ENCODE data around the gene GRIP1.

GRIP1 gene, protein sequence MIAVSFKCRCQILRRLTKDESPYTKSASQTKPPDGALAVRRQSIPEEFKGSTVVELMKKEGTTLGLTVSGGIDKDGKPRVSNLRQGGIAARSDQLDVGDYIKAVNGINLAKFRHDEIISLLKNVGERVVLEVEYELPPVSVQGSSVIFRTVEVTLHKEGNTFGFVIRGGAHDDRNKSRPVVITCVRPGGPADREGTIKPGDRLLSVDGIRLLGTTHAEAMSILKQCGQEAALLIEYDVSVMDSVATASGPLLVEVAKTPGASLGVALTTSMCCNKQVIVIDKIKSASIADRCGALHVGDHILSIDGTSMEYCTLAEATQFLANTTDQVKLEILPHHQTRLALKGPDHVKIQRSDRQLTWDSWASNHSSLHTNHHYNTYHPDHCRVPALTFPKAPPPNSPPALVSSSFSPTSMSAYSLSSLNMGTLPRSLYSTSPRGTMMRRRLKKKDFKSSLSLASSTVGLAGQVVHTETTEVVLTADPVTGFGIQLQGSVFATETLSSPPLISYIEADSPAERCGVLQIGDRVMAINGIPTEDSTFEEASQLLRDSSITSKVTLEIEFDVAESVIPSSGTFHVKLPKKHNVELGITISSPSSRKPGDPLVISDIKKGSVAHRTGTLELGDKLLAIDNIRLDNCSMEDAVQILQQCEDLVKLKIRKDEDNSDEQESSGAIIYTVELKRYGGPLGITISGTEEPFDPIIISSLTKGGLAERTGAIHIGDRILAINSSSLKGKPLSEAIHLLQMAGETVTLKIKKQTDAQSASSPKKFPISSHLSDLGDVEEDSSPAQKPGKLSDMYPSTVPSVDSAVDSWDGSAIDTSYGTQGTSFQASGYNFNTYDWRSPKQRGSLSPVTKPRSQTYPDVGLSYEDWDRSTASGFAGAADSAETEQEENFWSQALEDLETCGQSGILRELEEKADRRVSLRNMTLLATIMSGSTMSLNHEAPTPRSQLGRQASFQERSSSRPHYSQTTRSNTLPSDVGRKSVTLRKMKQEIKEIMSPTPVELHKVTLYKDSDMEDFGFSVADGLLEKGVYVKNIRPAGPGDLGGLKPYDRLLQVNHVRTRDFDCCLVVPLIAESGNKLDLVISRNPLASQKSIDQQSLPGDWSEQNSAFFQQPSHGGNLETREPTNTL

GRCh38 chr12:66678338-66679275, at the start of gene GRIP1:
Gene GRIP1, minus strand, starts transcription at chr12:66679076. Its CDS starts 172 bp downstream, at chr12:66678904.
- DNase-seq: peak; percentile 66

- DNase-seq: peak; percentile 46
These were observed 47.7 kb upstream of the GRIP1 start for GRCh38 chr12:66726556-66726955.

DNA sequence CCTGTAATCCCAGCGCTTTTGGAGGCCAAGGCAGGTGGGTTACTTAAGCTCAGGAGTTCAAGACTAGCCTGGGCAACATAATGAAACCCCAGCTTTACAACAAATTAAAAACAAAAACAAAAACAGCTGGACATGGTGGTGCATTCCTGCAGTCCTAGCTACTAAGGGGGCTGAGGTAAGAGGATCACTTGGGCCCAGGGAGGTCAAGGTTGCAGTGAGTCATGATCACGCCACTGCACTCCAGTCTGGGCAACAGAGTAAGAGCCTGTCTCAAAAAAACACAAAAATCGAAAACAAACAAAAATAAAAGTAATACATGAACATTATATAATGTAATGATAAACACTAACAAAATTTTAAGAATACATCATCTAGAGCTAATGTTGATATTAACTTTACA, 46.2 kb upstream of the GRIP1 start:
- no peak for DNase-seq

DNA sequence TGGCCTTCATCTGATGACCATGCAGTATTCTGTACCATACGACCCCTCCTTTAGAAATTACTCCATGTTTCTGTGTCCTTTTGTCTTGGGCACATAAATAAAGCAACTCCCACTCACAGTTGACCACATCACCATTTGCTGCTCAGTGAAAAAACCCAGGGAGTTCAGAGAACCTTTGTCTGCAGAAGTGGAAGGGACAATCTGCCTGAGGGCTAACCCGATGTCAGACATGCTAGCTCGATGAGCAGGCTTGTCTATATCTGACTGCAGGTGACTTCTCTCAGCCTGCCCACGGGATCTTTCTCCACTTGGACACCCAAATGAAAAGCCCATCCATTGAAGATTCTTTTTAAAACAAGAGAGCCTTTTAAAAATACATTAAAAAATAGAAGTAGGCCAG, 45.7 kb upstream of the GRIP1 start:
- no peak for DNase-seq

- no peak for DNase-seq
These were observed 45.1 kb upstream of the GRIP1 start for GRCh38 chr12:66724026-66724425.

DNA sequence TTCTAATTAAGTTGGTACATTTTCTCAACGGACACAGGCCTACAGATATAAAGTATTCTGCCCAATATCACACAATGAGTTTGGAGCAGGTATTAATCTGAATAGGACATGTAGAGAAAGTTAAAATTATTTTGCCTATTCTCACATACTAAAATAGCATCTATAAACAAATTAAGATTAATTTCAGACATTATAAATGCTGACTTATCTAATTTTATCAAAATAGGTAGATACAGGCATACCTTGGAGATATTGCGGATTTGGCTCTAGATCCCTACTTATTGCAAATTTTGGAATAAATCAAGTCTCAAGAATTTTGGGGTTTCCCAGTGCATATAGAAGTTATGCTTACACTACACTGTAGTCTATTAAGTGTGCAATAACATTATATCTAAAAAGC, 41.0 kb upstream of the GRIP1 start:
- no peak for DNase-seq

GRCh38 chr12:66717036-66717673, 38.3 kb upstream of the GRIP1 start:
- no peak for DNase-seq

DNA sequence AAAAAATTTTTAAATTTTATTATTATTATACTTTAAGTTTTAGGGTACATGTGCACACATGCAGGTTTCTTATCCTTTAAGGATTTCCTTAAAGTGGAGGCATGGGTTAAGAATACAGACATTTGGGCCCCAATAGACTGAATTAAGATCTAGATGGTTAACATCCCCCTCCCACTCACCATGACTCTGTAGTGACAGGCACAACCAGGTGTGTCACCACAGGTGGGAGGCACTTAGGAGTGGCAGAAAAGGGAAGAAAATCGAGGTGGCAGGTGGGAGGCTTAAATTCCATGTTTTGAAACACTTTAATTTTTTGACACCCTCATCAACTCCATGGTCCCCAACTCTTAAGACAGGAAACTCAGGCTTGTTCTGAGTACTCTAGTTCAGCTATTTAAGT, 37.6 kb upstream of the GRIP1 start:
- DNase-seq: no peak

- DNase-seq: no peak
These were observed 35.8 kb upstream of the GRIP1 start for GRCh38 chr12:66714709-66715108.

DNA sequence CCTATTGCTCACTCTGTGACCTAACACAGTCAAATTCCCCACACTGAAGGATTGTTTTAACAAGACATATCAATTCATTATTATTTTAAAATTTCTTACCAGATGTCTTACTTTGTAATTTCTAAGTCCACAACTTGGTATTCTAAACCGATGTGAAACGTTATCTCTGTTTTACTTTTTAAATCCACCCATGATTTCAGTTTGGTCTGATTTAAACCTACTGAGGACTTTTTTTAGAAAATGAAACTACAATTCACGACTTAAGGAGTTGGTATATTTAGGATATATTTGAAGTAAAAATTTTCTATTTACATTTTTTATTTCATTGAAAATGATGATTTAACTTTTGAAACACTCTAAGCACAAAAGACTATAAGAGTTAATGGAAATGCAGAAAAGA, 35.1 kb upstream of the GRIP1 start:
- DNase-seq: no peak

DNA sequence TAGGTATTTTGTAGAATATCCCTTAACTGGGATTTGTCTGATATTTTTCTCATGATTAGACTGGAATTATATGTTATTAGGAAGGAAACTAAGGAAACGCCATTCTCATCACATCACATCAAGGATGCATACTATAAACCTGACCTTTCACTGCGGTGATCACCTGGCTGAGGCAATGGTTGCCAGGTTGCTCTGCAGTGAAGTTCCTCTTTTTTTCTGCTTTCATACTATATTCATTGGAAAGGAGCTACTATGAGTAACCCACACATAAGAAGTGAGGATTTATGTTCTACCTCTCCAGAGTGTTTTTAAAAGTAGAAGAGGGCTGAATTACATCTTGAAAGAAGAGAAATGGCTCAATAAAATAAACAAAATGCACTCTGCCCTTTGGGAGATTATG, 31.0 kb upstream of the GRIP1 start:
- no peak for DNase-seq

DNA sequence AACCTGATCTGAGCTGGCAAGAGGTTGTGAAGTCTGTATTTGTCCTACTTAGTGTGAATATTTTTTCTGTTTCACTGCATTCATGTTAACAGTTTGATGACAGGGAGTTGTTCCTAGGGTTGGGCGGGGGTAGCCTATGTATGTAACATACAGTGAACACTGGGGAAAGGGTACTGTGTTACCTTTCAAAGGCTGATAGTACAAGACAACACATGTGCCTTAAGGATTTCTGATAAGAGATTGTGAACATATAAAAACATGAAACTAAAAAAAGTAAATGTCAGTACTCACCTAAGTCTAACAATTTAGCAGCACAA, 30.5 kb upstream of the GRIP1 start:
- DNase-seq: no peak

GRCh38 chr12:66708704-66709456, 30.0 kb upstream of the GRIP1 start:
- DNase-seq: no peak

DNA sequence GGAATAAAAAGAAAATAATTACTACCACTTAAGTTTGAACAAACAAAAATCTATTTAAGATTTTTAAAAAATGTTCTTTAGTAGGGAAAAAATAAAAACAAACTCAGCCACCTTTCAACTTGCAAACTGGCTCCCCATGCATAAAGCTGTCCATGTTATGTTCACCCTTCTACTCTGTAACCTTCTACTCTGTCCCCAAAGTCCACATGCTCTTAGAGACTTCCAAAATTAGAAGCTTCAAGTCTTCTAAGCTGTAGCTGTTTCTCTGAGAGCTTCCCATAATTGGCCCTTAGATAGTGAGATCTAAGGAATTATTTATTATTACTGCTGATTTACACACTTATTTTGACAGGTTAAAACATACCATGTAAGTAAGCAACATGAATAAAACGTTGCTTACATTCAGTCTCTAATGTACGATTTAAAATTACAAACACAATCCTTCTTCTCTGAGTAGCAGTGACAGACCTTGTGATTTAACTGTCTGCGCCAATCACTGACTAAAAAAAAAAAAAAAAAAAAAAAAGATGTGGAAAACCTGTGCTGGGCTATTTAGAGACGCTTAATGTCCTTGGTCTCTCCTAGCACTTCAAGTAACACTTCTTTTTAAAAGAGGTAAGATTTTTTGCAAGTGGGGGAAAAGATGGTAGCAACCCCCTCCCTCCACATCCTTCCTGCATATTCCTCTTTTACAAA, 28.3 kb upstream of the GRIP1 start:
- no peak for DNase-seq

DNA sequence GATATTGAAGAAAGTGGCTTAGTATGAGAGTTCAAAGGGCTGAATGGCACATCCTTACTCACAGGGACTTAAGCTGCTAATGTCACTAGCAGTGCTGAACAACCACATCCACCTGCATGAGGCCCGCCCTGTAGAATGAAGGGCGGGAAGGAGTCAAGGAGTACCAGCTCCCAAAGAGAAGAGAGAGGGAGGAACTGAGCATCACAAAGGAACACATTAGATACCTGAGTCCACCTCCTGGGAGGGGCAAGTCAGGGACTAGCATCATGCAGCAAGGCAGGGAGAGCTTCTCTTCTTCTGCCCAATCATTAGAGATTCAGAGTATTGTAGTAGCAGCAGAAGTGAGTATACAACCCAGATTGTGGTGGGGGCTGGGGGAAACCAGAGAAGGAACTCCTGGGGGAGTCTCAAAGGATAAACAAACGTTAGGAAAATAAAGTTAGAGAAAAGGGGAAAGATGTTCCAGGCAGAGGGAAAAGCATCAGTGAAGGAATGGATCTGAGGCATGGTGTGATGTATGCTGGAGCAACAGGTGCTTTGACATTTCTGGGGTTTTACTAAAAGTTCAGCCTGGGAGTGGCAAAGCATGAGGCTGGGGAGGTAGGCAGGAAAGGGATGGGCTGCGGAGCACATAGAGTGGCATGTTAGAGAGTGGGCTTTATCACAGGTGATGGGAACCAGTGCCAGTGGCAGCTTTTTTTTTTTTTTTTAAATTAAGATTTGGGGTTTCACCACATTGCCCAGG, 21.0 kb upstream of the GRIP1 start:
- DNase-seq: no peak

- no peak for DNase-seq
These were observed 19.7 kb upstream of the GRIP1 start for GRCh38 chr12:66698558-66698957.

DNA sequence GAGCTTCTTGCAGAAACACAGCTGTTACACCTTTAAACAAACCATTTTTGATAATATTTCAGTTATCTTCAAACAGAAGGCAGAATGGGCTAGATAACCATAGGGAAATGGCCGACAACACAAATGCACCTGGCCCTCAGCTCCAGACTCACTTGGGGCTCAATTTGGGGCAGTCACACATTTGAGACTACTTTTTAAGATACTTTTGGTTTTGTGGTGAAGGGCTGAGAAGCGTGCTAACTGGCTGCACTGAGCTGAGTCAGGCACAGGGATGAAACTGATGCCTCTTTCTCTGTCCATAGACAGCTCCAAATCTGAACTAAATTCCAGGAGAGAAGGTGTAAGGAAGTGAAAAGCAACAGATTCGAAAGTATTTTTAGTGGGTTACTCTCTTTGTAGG, 18.5 kb upstream of the GRIP1 start:
- DNase-seq: no peak

- no peak for DNase-seq
These were observed 16.1 kb upstream of the GRIP1 start for GRCh38 chr12:66694666-66695613.
